WTC11 (cell line): Measurements from ENCODE around the gene ZFC3H1. TPM values are rescaled to one million over a fixed set of nuclear protein-coding genes. Genes with fewer than 3 reads are reported as not detected.

Experiments
- ATAC-seq: fragments of 200-7000 bp; cut with Tn5 transposase; 2 replicates; pipeline ENCODE4 v1.10.0; 2021; ENCODE audit warnings: mild to moderate bottlenecking, moderate library complexity
- CTCF ChIA-PET: fragments of 300-600 bp; sonication (Branson Sonifier 250); formaldehyde crosslinking; loops from one replicate; lab custom pipeline; 2021; ENCODE audit warnings: antibody characterized with exemption; lab: Charles Lee
- POLR2A ChIA-PET: fragments of 350-600 bp; sonication (Branson Sonifier 250); formaldehyde crosslinking; loops from one replicate; lab custom pipeline; 2021; ENCODE audit warnings: antibody characterized with exemption; lab: Charles Lee
- DNase-seq: peaks from one replicate; pipeline ENCODE4 v3.0.0; 2021; ENCODE audit warnings: low spot score
- H3K27ac Mint-ChIP-seq: 2 replicates; pipeline ENCODE4 v1.8.0; 2021; ENCODE audit warnings: mixed read lengths
- H3K27me3 Mint-ChIP-seq: 2 replicates; pipeline ENCODE4 v1.8.0; 2021; ENCODE audit warnings: low read depth, mild to moderate bottlenecking, moderate library complexity, mixed read lengths
- H3K36me3 Mint-ChIP-seq: 2 replicates; pipeline ENCODE4 v1.8.0; 2021; ENCODE audit warnings: mixed read lengths
- H3K4me1 Mint-ChIP-seq: 2 replicates; pipeline ENCODE4 v1.8.0; 2022; ENCODE audit warnings: mixed read lengths
- H3K4me3 Mint-ChIP-seq: 2 replicates; pipeline ENCODE4 v1.8.0; 2021; ENCODE audit warnings: mild to moderate bottlenecking, moderate library complexity, mixed read lengths
- H3K9me3 Mint-ChIP-seq: 2 replicates; pipeline ENCODE4 v1.8.0; 2021; ENCODE audit warnings: mixed read lengths
- CREM ChIP-seq: sonication (generic); formaldehyde crosslinking; IDR thresholded peaks from 2 replicates; pipeline ENCODE4 v1.8.1; 2022; ENCODE audit warnings: mild to moderate bottlenecking, missing genetic modification reagents, moderate library complexity
- ELF4 ChIP-seq: sonication (generic); formaldehyde crosslinking; IDR thresholded peaks from 2 replicates; pipeline ENCODE4 v1.8.1; 2022; ENCODE audit warnings: low read depth, mild to moderate bottlenecking, moderate library complexity, missing genetic modification reagents
- ESRRA ChIP-seq: sonication (generic); formaldehyde crosslinking; IDR thresholded peaks from 2 replicates; pipeline ENCODE4 v1.8.1; 2022; ENCODE audit warnings: mild to moderate bottlenecking, missing genetic modification reagents, borderline replicate concordance
- GABPB1 ChIP-seq: sonication (generic); formaldehyde crosslinking; IDR thresholded peaks from 2 replicates; pipeline ENCODE4 v1.8.1; 2023; ENCODE audit warnings: mild to moderate bottlenecking, missing genetic modification reagents
- JAZF1 ChIP-seq: fragments of 250-450 bp; sonication (Bioruptor Pico); IDR thresholded peaks from 2 replicates; pipeline ENCODE4 v1.9.0; 2021; ENCODE audit warnings: moderate library complexity, mild to moderate bottlenecking, inconsistent platforms
- MXD4 ChIP-seq: fragments of 250-450 bp; sonication (Bioruptor Pico); IDR thresholded peaks from 2 replicates; pipeline ENCODE4 v1.8.0; 2021; ENCODE audit warnings: mild to moderate bottlenecking, moderate library complexity, borderline replicate concordance
- NR3C1 ChIP-seq: sonication (generic); formaldehyde crosslinking; conservative IDR thresholded peaks from 2 replicates; pipeline ENCODE4 v1.8.1; 2023; ENCODE audit warnings: low read depth, mild to moderate bottlenecking, missing genetic modification reagents
- RORB ChIP-seq: fragments of 250-450 bp; sonication (Bioruptor Pico); IDR thresholded peaks from 2 replicates; pipeline ENCODE4 v1.9.0; 2021; ENCODE audit warnings: mild to moderate bottlenecking
- SP1 ChIP-seq: sonication (generic); formaldehyde crosslinking; conservative IDR thresholded peaks from 2 replicates; pipeline ENCODE4 v1.8.1; 2022; ENCODE audit warnings: missing genetic modification reagents
- TEAD4 ChIP-seq: sonication (generic); formaldehyde crosslinking; IDR thresholded peaks from 2 replicates; pipeline ENCODE4 v1.8.0; 2022; ENCODE audit warnings: mild to moderate bottlenecking, missing genetic modification reagents
- ZNF263 ChIP-seq: sonication (generic); formaldehyde crosslinking; IDR thresholded peaks from 2 replicates; pipeline ENCODE4 v1.8.1; 2022; ENCODE audit warnings: low read depth, mild to moderate bottlenecking, moderate library complexity, missing genetic modification reagents
- ZNF317 ChIP-seq: sonication (generic); formaldehyde crosslinking; IDR thresholded peaks from 2 replicates; pipeline ENCODE4 v1.8.1; 2023; ENCODE audit warnings: low read depth, mild to moderate bottlenecking, moderate library complexity, missing genetic modification reagents, borderline replicate concordance
- total RNA-seq: library from RNA; stranded (reverse); gene quantifications from 3 replicates; pipeline ENCODE4 v1.2.3, GENCODE V29; 2021
- TF ChIP-seq, protein P1 (sequence below): sonication (generic); formaldehyde crosslinking; IDR thresholded peaks from 2 replicates; pipeline ENCODE4 v1.8.1; 2023; ENCODE audit warnings: mild to moderate bottlenecking, missing genetic modification reagents
- TF ChIP-seq, protein P2 (sequence below): fragments of 250-450 bp; sonication (Bioruptor Pico); IDR thresholded peaks from 2 replicates; pipeline ENCODE4 v2.1.2; 2022; ENCODE audit warnings: mild to moderate bottlenecking, moderate library complexity
- TF ChIP-seq, protein P3 (sequence below): fragments of 250-450 bp; sonication (Bioruptor Pico); IDR thresholded peaks from 2 replicates; pipeline ENCODE4 v1.9.0; 2021; ENCODE audit warnings: mild to moderate bottlenecking
- TF ChIP-seq, protein P4 (sequence below): sonication (generic); formaldehyde crosslinking; IDR thresholded peaks from 2 replicates; pipeline ENCODE4 v1.8.1; 2023; ENCODE audit warnings: mild to moderate bottlenecking, missing genetic modification reagents, moderate library complexity
- TF ChIP-seq, protein P5 (sequence below): sonication (generic); formaldehyde crosslinking; IDR thresholded peaks from 2 replicates; pipeline ENCODE4 v1.8.0; 2023; ENCODE audit warnings: missing genetic modification reagents, mild to moderate bottlenecking, borderline replicate concordance
- TF ChIP-seq, protein P6 (sequence below): sonication (generic); formaldehyde crosslinking; IDR thresholded peaks from 2 replicates; pipeline ENCODE4 v1.8.1; 2022; ENCODE audit warnings: missing genetic modification reagents, borderline replicate concordance
- TF ChIP-seq, protein P7 (sequence below): sonication (generic); formaldehyde crosslinking; IDR thresholded peaks from 2 replicates; pipeline ENCODE4 v1.8.0; 2022; ENCODE audit warnings: mild to moderate bottlenecking, missing genetic modification reagents
- TF ChIP-seq, protein P8 (sequence below): sonication (generic); formaldehyde crosslinking; IDR thresholded peaks from 2 replicates; pipeline ENCODE4 v1.8.0; 2023; ENCODE audit warnings: missing genetic modification reagents

The ZFC3H1 gene
- total RNA-seq, 1 experiment from 2014 or later, result 33.9 TPM

DNA sequence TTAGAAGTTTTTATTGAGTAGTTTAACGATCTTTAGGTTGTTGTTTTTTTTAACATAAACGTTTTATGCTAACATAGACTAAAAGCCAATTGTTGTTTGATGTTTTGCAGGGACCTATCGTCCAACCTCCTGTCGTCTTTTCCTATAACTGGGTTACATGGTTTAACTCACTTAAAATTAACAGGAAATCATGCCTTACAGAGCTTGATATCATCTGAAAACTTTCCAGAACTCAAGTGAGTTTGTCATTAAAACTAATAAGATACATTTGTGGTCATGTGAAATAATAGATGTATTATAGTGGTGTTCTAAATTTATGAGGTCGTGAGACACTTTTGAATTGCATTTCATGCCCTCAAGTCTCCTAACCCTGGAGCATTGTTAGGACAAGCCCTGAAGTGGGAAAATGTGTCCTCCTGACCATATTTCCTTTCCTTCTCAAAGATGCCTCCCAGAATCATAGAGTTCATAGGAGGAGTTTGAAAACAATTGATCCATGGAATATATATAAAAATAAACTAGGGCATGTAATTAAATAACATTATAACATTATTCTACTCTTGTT lies 84.9 kb downstream of the ZFC3H1 start:
- Mint-ChIP-seq H3K36me3 (no peaks in the 10 kb centered on the region), H3K4me1 (no peaks in the 10 kb centered on the region), H3K27me3 (no peaks in the 10 kb centered on the region), H3K4me3 (no peak overlapping the region), H3K9me3 (no peaks in the 10 kb centered on the region), H3K27ac (no peak overlapping the region)
- ChIA-PET POLR2A (no interaction called here), CTCF (interaction anchor here (1.2 kb wide), 1 partner anchor 8 kb away, joined by 3 read pairs; no protein-coding TSS in a partner anchor)
- no peak for DNase-seq
- no peak for ATAC-seq
- TF ChIP-seq NR3C1 (CRISPR knock-in tag) (no peak), GABPB1 (CRISPR knock-in tag) (no peak), ZNF263 (no peak), TEAD4 (CRISPR knock-in tag) (no peak), ELF4 (CRISPR knock-in tag) (no peak), ZNF317 (CRISPR knock-in tag) (no peak), CREM (CRISPR knock-in tag) (no peak), RORB (CRISPR knock-in tag) (no peak), ESRRA (no peak), SP1 (CRISPR knock-in tag) (no peak), MXD4 (CRISPR knock-in tag) (no peak), JAZF1 (CRISPR knock-in tag) (no peak)
- TF ChIP-seq, protein P1, sequence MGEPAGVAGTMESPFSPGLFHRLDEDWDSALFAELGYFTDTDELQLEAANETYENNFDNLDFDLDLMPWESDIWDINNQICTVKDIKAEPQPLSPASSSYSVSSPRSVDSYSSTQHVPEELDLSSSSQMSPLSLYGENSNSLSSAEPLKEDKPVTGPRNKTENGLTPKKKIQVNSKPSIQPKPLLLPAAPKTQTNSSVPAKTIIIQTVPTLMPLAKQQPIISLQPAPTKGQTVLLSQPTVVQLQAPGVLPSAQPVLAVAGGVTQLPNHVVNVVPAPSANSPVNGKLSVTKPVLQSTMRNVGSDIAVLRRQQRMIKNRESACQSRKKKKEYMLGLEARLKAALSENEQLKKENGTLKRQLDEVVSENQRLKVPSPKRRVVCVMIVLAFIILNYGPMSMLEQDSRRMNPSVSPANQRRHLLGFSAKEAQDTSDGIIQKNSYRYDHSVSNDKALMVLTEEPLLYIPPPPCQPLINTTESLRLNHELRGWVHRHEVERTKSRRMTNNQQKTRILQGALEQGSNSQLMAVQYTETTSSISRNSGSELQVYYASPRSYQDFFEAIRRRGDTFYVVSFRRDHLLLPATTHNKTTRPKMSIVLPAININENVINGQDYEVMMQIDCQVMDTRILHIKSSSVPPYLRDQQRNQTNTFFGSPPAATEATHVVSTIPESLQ (CRISPR knock-in tag), result no peak
- TF ChIP-seq, protein P2, sequence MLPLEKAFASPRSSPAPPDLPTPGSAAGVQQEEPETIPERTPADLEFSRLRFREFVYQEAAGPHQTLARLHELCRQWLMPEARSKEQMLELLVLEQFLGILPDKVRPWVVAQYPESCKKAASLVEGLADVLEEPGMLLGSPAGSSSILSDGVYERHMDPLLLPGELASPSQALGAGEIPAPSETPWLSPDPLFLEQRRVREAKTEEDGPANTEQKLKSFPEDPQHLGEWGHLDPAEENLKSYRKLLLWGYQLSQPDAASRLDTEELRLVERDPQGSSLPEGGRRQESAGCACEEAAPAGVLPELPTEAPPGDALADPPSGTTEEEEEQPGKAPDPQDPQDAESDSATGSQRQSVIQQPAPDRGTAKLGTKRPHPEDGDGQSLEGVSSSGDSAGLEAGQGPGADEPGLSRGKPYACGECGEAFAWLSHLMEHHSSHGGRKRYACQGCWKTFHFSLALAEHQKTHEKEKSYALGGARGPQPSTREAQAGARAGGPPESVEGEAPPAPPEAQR (CRISPR knock-in tag), result no peak
- TF ChIP-seq, protein P3, sequence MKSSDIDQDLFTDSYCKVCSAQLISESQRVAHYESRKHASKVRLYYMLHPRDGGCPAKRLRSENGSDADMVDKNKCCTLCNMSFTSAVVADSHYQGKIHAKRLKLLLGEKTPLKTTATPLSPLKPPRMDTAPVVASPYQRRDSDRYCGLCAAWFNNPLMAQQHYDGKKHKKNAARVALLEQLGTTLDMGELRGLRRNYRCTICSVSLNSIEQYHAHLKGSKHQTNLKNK (CRISPR knock-in tag), result no peak
- TF ChIP-seq, protein P4, sequence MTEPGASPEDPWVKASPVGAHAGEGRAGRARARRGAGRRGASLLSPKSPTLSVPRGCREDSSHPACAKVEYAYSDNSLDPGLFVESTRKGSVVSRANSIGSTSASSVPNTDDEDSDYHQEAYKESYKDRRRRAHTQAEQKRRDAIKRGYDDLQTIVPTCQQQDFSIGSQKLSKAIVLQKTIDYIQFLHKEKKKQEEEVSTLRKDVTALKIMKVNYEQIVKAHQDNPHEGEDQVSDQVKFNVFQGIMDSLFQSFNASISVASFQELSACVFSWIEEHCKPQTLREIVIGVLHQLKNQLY, result no peak
- TF ChIP-seq, protein P5, sequence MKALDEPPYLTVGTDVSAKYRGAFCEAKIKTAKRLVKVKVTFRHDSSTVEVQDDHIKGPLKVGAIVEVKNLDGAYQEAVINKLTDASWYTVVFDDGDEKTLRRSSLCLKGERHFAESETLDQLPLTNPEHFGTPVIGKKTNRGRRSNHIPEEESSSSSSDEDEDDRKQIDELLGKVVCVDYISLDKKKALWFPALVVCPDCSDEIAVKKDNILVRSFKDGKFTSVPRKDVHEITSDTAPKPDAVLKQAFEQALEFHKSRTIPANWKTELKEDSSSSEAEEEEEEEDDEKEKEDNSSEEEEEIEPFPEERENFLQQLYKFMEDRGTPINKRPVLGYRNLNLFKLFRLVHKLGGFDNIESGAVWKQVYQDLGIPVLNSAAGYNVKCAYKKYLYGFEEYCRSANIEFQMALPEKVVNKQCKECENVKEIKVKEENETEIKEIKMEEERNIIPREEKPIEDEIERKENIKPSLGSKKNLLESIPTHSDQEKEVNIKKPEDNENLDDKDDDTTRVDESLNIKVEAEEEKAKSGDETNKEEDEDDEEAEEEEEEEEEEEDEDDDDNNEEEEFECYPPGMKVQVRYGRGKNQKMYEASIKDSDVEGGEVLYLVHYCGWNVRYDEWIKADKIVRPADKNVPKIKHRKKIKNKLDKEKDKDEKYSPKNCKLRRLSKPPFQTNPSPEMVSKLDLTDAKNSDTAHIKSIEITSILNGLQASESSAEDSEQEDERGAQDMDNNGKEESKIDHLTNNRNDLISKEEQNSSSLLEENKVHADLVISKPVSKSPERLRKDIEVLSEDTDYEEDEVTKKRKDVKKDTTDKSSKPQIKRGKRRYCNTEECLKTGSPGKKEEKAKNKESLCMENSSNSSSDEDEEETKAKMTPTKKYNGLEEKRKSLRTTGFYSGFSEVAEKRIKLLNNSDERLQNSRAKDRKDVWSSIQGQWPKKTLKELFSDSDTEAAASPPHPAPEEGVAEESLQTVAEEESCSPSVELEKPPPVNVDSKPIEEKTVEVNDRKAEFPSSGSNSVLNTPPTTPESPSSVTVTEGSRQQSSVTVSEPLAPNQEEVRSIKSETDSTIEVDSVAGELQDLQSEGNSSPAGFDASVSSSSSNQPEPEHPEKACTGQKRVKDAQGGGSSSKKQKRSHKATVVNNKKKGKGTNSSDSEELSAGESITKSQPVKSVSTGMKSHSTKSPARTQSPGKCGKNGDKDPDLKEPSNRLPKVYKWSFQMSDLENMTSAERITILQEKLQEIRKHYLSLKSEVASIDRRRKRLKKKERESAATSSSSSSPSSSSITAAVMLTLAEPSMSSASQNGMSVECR (CRISPR knock-in tag), result no peak
- TF ChIP-seq, protein P6, sequence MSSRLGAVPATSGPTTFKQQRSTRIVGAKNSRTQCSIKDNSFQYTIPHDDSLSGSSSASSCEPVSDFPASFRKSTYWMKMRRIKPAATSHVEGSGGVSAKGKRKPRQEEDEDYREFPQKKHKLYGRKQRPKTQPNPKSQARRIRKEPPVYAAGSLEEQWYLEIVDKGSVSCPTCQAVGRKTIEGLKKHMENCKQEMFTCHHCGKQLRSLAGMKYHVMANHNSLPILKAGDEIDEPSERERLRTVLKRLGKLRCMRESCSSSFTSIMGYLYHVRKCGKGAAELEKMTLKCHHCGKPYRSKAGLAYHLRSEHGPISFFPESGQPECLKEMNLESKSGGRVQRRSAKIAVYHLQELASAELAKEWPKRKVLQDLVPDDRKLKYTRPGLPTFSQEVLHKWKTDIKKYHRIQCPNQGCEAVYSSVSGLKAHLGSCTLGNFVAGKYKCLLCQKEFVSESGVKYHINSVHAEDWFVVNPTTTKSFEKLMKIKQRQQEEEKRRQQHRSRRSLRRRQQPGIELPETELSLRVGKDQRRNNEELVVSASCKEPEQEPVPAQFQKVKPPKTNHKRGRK (CRISPR knock-in tag), result no peak
- TF ChIP-seq, protein P7, sequence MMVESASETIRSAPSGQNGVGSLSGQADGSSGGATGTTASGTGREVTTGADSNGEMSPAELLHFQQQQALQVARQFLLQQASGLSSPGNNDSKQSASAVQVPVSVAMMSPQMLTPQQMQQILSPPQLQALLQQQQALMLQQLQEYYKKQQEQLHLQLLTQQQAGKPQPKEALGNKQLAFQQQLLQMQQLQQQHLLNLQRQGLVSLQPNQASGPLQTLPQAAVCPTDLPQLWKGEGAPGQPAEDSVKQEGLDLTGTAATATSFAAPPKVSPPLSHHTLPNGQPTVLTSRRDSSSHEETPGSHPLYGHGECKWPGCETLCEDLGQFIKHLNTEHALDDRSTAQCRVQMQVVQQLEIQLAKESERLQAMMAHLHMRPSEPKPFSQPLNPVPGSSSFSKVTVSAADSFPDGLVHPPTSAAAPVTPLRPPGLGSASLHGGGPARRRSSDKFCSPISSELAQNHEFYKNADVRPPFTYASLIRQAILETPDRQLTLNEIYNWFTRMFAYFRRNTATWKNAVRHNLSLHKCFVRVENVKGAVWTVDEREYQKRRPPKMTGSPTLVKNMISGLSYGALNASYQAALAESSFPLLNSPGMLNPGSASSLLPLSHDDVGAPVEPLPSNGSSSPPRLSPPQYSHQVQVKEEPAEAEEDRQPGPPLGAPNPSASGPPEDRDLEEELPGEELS (CRISPR knock-in tag), result no peak
- TF ChIP-seq, protein P8, sequence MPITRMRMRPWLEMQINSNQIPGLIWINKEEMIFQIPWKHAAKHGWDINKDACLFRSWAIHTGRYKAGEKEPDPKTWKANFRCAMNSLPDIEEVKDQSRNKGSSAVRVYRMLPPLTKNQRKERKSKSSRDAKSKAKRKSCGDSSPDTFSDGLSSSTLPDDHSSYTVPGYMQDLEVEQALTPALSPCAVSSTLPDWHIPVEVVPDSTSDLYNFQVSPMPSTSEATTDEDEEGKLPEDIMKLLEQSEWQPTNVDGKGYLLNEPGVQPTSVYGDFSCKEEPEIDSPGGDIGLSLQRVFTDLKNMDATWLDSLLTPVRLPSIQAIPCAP (CRISPR knock-in tag), result no peak
